CD4-positive, CD25-positive, alpha-beta regulatory T cell (primary cell): Measurements from ENCODE around the gene BRPF1. TPM values are rescaled to one million over a fixed set of nuclear protein-coding genes. Genes with fewer than 3 reads are reported as not detected.
"Not testable (repeated sequence)": the region's sequence is repeated elsewhere in the genome, so short reads cannot be mapped to it uniquely, and the experiment has no call there.

Experiments used
- ATAC-seq, 2 donors: fragments of 150-1000 bp; cut with Tn5 transposase; one replicate each; pipeline ENCODE4 v1.10.0; 2021; ENCODE audit warnings: low read depth in 2 of 2, moderate number of reproducible peaks in 2 of 2, moderate library complexity in 1 of 2
- DNase-seq, 3 donors: peaks; one replicate each; pipeline versions ENCODE4 v3.0.0 to v3.0.0-alpha.2; 2012 to 2022; ENCODE audit warnings: mixed read lengths in 1 of 3
- H3K27ac ChIP-seq: one replicate; pipeline ENCODE4 v1.7.0; 2013; ENCODE audit warnings: mild to moderate bottlenecking, low read length; ENCODE audit not compliant: insufficient read depth, poor library complexity, severe bottlenecking
- H3K27me3 ChIP-seq: one replicate; pipeline ENCODE4 v1.7.0; 2013; ENCODE audit warnings: low read length; ENCODE audit not compliant: control insufficient read depth, insufficient read depth
- H3K36me3 ChIP-seq: one replicate; pipeline ENCODE4 v1.7.0; 2013; ENCODE audit warnings: mild to moderate bottlenecking, low read length, moderate library complexity; ENCODE audit not compliant: control insufficient read depth, insufficient read depth
- H3K4me1 ChIP-seq: 2 replicates; pipeline ENCODE4 v1.7.0; 2013; ENCODE audit warnings: mild to moderate bottlenecking, low read length; ENCODE audit not compliant: insufficient read depth, control insufficient read depth, poor library complexity, severe bottlenecking
- H3K4me3 ChIP-seq: one replicate; pipeline ENCODE4 v1.7.0; 2013; ENCODE audit warnings: low read depth, mild to moderate bottlenecking, low read length, moderate library complexity
- H3K9me3 ChIP-seq, 2 experiments: 1 replicate in 1 of 2; 2 replicates in 1 of 2; pipeline ENCODE4 v1.7.0; 2013; ENCODE audit warnings: low read length in 2 of 2, mild to moderate bottlenecking in 1 of 2, moderate library complexity in 1 of 2; ENCODE audit not compliant: control insufficient read depth in 2 of 2
- H3K27ac Mint-ChIP-seq, 3 donors: one replicate each; pipeline ENCODE4 v1.8.0; 2020 to 2022; ENCODE audit warnings: mild to moderate bottlenecking in 3 of 3, mixed read lengths in 3 of 3, moderate library complexity in 2 of 3
- H3K27me3 Mint-ChIP-seq: one replicate; pipeline ENCODE4 v1.8.0; 2022; ENCODE audit warnings: mild to moderate bottlenecking, mixed read lengths
- H3K36me3 Mint-ChIP-seq: one replicate; pipeline ENCODE4 v1.8.0; 2020; ENCODE audit warnings: mixed read lengths
- H3K4me1 Mint-ChIP-seq, 4 donors: one replicate each; pipeline ENCODE4 v1.8.0; 2020 to 2022; ENCODE audit warnings: mixed read lengths in 4 of 4, mild to moderate bottlenecking in 1 of 4
- H3K4me3 Mint-ChIP-seq, 4 donors: one replicate each; pipeline ENCODE4 v1.8.0; 2020 to 2022; ENCODE audit warnings: mild to moderate bottlenecking in 4 of 4, mixed read lengths in 4 of 4, moderate library complexity in 3 of 4
- H3K9me3 Mint-ChIP-seq, 7 donors: one replicate each; pipeline ENCODE4 v1.8.0; 2020 to 2022; ENCODE audit warnings: mixed read lengths in 7 of 7, mild to moderate bottlenecking in 3 of 7, moderate library complexity in 2 of 7
- polyA plus RNA-seq, 4 donors: library from polyadenylated mRNA; unstranded; fragments of 300-500 nt; fragmentation: Illumina TruSeq; gene quantifications; one replicate each; pipeline ENCODE4 v1.2.3, GENCODE V29; 2021
- total RNA-seq: library from RNA; stranded (reverse); gene quantifications from one replicate; pipeline ENCODE4 v1.2.3, GENCODE V29; 2022

BRPF1 gene
- total and polyA plus RNA-seq, 5 donors from 2014 or later = 6.7 to 41.2 (median 10.3) TPM

DNA sequence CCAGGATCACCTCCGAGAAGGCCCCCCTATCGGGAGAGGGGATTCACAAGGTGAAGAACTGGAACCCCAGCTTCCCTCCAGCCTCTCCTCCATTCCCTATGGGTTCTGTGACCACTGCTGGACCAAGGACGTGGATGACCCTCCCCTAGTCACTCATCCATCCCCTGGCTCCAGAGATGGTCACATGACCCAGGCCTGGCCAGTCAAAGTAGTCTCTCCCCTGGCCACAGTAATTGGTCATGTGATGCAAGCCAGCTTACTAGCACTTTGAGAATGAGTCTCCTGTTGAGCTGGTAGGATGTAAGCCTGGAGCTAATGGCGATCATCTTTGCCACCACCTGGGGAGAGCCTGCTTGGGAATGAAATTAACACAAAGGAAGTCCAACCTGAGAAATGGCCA lies 34.3 kb downstream of the BRPF1 start:
- no peak overlapping the region for H3K27ac ChIP-seq
- H3K27me3 ChIP-seq = no peaks in the 10 kb centered on the region
- peaks cover 18% of the 10 kb centered on the region for H3K4me1 ChIP-seq
- no peak overlapping the region for H3K4me3 ChIP-seq
- no peak for DNase-seq
- peaks cover 2% of the 10 kb centered on the region for H3K27me3 Mint-ChIP-seq
- H3K9me3 ChIP-seq = no peaks in the 10 kb centered on the region
- H3K36me3 Mint-ChIP-seq = peaks cover 11% of the 10 kb centered on the region
- H3K4me1 Mint-ChIP-seq = peaks cover 0 to 36% (median 23%) of the 10 kb centered on the region in 4 donors
- H3K27ac Mint-ChIP-seq = no peak overlapping the region
- H3K36me3 ChIP-seq = no peaks in the 10 kb centered on the region
- peaks cover 0 to 2% (median 0%) of the 10 kb centered on the region in 7 donors for H3K9me3 Mint-ChIP-seq
- H3K4me3 Mint-ChIP-seq = no peak overlapping the region
- no peak for ATAC-seq

DNA sequence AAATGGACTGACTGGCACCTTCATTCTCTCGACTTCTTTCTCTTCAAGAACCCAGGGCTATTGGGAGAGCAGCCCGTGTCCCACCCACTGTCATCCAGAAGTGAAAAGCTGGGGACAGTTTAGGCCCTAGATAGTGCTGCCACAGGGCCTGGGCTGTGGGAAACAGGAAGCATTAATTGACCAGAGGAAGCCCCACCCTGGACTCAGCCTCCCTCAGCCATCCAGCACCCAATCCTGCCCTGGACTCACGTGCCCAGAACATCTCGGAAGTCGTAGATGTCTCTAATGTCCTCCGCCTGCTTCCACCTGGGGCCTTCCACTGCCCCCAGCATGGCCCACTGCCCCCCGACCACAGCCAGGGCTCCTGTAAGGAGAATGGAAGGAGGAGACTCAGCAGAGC lies 35.9 kb downstream of the BRPF1 start:
- DNase-seq (no peak), ATAC-seq (no peak)
- Mint-ChIP-seq H3K27ac (peak overlapping the region in 2 of 3 donors; percentile 78 to 85), H3K27me3 (peaks cover 5% of the 10 kb centered on the region), H3K4me3 (peak overlapping the region in 2 of 4 donors; percentile 27 to 28), H3K36me3 (peaks cover 8% of the 10 kb centered on the region), H3K4me1 (peaks cover 0 to 35% (median 21%) of the 10 kb centered on the region in 4 donors), H3K9me3 (peaks cover 0 to 2% (median 0%) of the 10 kb centered on the region in 7 donors)
- H3K27me3 ChIP-seq = no peaks in the 10 kb centered on the region
- H3K4me1 ChIP-seq = peaks cover 18% of the 10 kb centered on the region
- no peak overlapping the region for H3K4me3 ChIP-seq
- H3K9me3 ChIP-seq = no peaks in the 10 kb centered on the region
- no peak overlapping the region for H3K27ac ChIP-seq
- H3K36me3 ChIP-seq = no peaks in the 10 kb centered on the region

- Histone ChIP-seq H3K4me1 (peaks cover 18% of the 10 kb centered on the region), H3K27me3 (no peaks in the 10 kb centered on the region), H3K27ac (no peak overlapping the region), H3K9me3 (no peaks in the 10 kb centered on the region), H3K36me3 (no peaks in the 10 kb centered on the region), H3K4me3 (no peak overlapping the region)
- H3K36me3 Mint-ChIP-seq = peaks cover 8% of the 10 kb centered on the region
- peaks cover 0 to 35% (median 21%) of the 10 kb centered on the region in 4 donors for H3K4me1 Mint-ChIP-seq
- peak overlapping the region in 2 of 3 donors; percentile 76 to 87 for H3K27ac Mint-ChIP-seq
- peaks cover 0 to 2% (median 0%) of the 10 kb centered on the region in 7 donors for H3K9me3 Mint-ChIP-seq
- ATAC-seq (no peak), DNase-seq (no peak)
- H3K27me3 Mint-ChIP-seq = peaks cover 5% of the 10 kb centered on the region
- H3K4me3 Mint-ChIP-seq = peak overlapping the region in 2 of 4 donors; percentile 47 to 84
These were observed 36.7 kb downstream of the BRPF1 start for GRCh38 chr3:9768141-9768775.

GRCh38 chr3:9769012-9769411 lies 37.5 kb downstream of the BRPF1 start:
- peaks cover 5% of the 10 kb centered on the region for H3K27me3 Mint-ChIP-seq
- peak overlapping the region; percentile 51 for H3K4me3 ChIP-seq
- no peaks in the 10 kb centered on the region for H3K9me3 ChIP-seq
- ATAC-seq (no peak), DNase-seq (no peak)
- peaks cover 11% of the 10 kb centered on the region for H3K36me3 Mint-ChIP-seq
- no peak overlapping the region for H3K27ac ChIP-seq
- H3K27me3 ChIP-seq = no peaks in the 10 kb centered on the region
- peak overlapping the region; percentile 76 to 84 (median 80) for H3K4me3 Mint-ChIP-seq
- H3K9me3 Mint-ChIP-seq = peaks cover 0 to 2% (median 0%) of the 10 kb centered on the region in 7 donors
- H3K4me1 Mint-ChIP-seq = peaks cover 0 to 35% (median 21%) of the 10 kb centered on the region in 4 donors
- H3K36me3 ChIP-seq = no peaks in the 10 kb centered on the region
- H3K4me1 ChIP-seq = peaks cover 18% of the 10 kb centered on the region
- H3K27ac Mint-ChIP-seq = peak overlapping the region; percentile 76 to 92 (median 87)

- Histone ChIP-seq H3K27me3 (no peaks in the 10 kb centered on the region), H3K27ac (no peak within 1 kb of the TSS), H3K9me3 (no peaks in the 10 kb centered on the region), H3K36me3 (no peaks in the 10 kb centered on the region), H3K4me1 (peaks cover 18% of the 10 kb centered on the region), H3K4me3 (peak within 1 kb of the TSS; percentile 61)
- Mint-ChIP-seq H3K4me3 (peak within 1 kb of the TSS; percentile 76 to 84 (median 80)), H3K27ac (peak within 1 kb of the TSS; percentile 76 to 92 (median 87)), H3K4me1 (peaks cover 0 to 35% (median 21%) of the 10 kb centered on the region in 4 donors), H3K36me3 (peaks cover 11% of the 10 kb centered on the region), H3K27me3 (peaks cover 5% of the 10 kb centered on the region), H3K9me3 (peaks cover 0 to 2% (median 0%) of the 10 kb centered on the region in 7 donors)
- peak; percentile 23 to 63 (median 42) for DNase-seq
- ATAC-seq = peak; percentile 90
These were observed 38.1 kb downstream of the BRPF1 start, which contains the start of gene CAMK1 for GRCh38 chr3:9769426-9770275. TSS of gene CAMK1 (minus strand) at chr3:9769947. CDS start at chr3:9767749, 2,198 bp downstream.

GRCh38 chr3:9770276-9770812 lies 38.8 kb downstream of the BRPF1 start:
- no peak overlapping the region for H3K27ac Mint-ChIP-seq
- Histone ChIP-seq H3K36me3 (no peaks in the 10 kb centered on the region), H3K9me3 (no peaks in the 10 kb centered on the region), H3K27ac (no peak overlapping the region), H3K27me3 (no peaks in the 10 kb centered on the region), H3K4me3 (peak overlapping the region; percentile 61), H3K4me1 (peaks cover 18% of the 10 kb centered on the region)
- H3K27me3 Mint-ChIP-seq = peaks cover 5% of the 10 kb centered on the region
- peak overlapping the region; percentile 38 to 82 (median 56) for H3K4me3 Mint-ChIP-seq
- DNase-seq (no peak), ATAC-seq (no peak)
- peaks cover 0 to 35% (median 23%) of the 10 kb centered on the region in 4 donors for H3K4me1 Mint-ChIP-seq
- peaks cover 0 to 2% (median 0%) of the 10 kb centered on the region in 7 donors for H3K9me3 Mint-ChIP-seq
- peaks cover 7% of the 10 kb centered on the region for H3K36me3 Mint-ChIP-seq

- not testable (repeated sequence) for H3K36me3 Mint-ChIP-seq, H3K36me3 ChIP-seq, H3K27ac Mint-ChIP-seq, ATAC-seq, H3K27ac ChIP-seq, H3K27me3 ChIP-seq, H3K9me3 Mint-ChIP-seq, DNase-seq, H3K27me3 Mint-ChIP-seq, H3K9me3 ChIP-seq, H3K4me3 ChIP-seq
- Mint-ChIP-seq H3K4me1 (peaks cover 0 to 36% (median 24%) of the 10 kb centered on the region in 4 donors), H3K4me3 (peak overlapping the region in 3 of 4 donors; percentile 24 to 73 (median 65))
- H3K4me1 ChIP-seq = peaks cover 18% of the 10 kb centered on the region
These were observed 39.5 kb downstream of the BRPF1 start for GRCh38 chr3:9771007-9771406.
